Activated T-cell treated with anti-CD3 and anti-CD28 coated beads, Interleukin-2, amount 50 U/mL, for 1 hour (primary cell): ENCODE data around the gene CDK5.
"Not testable (repeated sequence)": the region's sequence is repeated elsewhere in the genome, so short reads cannot be mapped to it uniquely, and the experiment has no call there.

Experiments used
- DNase-seq: peaks from one replicate; pipeline ENCODE4 v3.0.0-alpha.2; 2020

Gene CDK5

DNA sequence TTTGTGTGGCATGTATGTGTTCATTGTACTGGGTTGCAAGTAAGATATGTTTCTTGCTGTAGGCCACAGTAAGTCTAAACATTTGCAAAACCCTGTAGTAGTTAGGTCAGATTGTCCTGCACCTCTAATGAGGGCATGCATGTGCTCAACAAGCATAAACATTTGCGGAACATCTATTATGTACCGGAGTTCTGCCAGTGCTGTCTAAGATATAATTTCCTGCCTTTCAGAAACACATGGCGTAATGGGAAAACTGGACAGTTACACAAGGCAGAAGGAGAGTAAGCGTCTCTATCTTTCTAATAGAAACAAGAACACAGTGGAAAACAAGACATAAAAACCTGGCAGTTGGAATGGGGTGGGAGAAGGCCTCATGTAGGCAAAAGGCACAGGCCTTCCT is 26.7 kb downstream of the CDK5 start:
- no peak for DNase-seq

DNA sequence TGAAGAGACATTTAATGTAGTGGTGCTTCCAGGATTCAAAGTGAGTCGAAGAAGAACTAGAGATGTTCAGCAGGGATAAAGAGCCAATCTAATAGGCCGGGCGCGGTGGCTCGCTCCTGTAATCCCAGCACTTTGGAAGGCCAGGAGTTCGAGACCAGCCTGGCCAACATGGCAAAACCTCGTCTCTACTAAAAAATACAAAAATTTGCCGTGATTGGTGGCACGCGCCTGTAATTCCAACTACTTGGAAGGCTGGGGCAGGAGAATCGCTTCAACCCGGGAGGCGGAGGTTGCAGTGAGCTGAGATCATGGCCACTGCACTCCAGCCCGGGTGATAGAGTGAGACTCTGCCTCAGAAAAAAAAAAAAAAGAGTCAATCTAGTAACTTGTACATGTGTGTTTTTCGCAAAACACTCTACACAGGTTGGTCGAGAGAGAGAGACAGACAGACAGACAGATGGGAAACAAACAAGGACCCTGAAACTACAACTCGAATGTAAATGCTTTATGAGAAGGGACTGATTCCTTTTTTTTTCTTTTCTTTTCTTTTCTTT is 28.7 kb downstream of the CDK5 start:
- no peak for DNase-seq

DNA sequence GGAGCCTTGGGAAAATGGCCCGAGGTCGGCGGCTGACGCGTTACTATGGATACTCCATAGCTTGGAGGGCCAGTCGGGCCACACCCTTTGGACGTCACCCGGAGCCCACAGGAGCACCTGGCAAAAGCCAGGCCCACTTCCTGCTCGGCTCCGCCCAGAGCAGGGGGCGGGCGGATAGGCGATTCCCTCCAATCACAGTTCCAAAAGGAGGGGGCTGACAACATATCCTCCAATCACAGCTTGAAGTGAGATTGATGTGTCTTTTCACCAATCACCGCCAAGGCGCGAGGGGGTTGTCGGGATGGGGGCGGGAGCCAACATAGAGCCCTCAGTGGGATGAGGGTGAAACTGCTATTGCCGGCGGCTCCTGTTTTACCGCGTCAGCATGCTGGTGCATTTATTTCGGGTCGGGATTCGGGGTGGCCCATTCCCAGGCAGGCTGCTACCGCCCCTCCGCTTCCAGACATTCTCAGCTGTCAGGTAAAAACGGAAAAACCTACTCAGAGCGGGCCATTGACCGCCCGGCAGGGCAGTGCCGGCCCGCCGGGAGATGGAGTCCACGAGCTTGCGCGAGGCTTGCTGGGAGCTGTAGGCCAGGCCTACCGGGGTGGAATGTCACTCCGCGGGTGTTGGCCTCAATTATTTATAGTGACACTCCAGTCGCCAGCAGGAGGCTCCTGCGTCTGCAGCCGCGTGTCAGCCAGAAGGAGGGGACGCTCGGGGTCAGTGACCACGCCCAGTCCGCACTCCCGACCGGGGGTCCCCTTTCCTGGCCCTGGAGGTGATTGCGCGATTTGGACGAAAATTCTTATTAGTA is 29.4 kb downstream of the CDK5 start, which contains the start of gene ABCB8:
Gene ABCB8, plus strand, starts transcription at position 320 of the 817 bp plus-strand sequence. Its CDS starts 66 bp downstream, at position 386.
- peak; percentile 97 for DNase-seq

DNA sequence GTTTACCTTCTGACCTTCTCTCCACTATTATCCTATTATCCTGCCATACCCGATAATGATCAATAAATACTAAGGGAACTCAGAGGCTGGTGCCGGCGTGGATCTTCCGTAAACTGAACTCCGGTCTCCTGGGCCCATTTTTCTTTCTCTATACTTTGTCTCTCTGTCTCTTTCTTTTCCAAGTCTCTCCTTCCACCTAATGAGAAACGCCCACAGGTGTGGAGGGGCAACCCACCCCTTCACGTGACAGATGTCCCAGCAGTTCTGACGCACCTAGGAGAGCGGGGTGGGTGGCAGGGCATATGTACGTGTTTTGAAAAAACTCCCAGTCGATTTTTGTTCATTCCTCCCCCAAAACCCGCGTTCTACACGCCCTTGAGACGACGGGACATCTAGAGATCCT is 30.0 kb downstream of the CDK5 start:
- DNase-seq, result not testable (repeated sequence)

DNA sequence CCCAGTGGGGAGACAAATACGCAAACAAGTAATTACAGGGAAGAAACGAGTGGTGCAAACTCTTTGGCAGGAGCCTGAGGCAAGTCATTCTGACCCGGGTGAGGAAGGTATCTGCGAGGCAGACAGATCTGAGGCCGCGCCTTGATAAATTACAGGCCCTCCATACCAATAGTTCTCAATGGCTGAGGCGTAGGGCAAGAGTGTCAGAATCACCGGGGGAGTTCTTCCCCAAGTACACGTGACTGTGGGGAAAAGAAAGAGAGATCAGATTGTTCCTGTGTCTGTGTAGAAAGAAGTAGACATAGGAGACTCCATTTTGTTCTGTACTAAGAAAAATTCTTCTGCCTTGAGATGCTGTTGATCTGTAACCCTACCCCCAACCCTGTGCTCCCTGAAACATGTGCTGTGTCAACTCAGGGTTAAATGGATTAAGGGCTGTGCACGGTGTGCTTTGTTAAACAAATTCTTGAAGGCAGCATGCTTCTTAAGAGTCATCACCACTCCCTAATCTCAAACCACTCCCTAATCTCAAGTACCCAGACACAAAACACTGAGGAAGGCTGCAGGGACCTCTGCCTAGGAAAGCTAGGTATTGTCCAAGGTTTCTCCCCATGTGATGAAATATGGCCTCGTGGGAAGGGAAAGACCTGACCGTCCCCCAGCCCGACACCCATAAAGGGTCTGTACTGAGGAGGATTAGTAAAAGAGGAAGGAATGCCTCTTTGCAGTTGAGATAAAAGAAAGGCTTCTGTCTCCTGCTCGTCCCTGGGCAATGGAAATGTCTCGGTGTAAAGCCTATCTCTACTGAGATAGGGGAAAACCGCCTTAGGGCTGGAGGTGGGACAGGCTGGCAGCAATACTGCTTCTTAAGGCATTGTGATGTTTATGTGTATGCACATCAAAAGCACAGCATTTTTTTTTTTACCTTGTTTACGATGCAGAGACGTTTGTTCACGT is 30.6 kb downstream of the CDK5 start:
- DNase-seq, result not testable (repeated sequence)

DNA sequence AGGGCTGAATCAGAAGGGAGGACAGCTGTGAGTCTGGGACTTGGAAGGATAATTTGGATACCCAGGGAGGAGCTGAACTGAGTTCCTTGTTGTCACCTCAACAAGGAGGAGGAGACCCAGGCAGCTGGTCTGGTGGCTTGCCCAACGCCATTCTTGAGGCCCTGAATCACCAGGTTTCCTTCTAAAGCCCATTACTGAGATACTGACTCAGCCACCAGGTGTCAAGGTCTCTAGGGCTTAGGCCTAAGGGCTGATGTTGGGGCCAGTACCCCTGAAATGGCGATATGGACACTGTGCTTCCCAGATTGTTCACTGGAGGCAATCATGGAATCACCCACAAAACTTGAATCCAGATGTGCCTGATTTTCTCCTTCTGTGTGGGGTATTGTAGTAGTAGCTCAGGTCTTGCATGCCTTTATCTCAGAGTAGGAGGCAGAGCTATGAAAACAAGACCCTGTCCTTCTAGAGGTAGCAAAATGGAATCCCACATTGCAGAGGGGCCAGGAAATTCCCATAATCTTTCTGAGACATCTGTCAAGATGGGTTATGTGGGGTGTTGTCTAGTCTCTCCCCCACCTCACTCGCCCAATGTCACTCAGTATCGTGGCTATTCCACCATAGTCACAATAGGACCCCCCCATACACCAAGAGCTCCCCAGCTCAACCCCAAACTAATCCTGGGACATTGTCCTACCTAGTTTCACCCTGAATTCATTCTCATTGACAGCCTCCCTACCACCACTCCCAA is 31.6 kb downstream of the CDK5 start:
- no peak for DNase-seq

DNA sequence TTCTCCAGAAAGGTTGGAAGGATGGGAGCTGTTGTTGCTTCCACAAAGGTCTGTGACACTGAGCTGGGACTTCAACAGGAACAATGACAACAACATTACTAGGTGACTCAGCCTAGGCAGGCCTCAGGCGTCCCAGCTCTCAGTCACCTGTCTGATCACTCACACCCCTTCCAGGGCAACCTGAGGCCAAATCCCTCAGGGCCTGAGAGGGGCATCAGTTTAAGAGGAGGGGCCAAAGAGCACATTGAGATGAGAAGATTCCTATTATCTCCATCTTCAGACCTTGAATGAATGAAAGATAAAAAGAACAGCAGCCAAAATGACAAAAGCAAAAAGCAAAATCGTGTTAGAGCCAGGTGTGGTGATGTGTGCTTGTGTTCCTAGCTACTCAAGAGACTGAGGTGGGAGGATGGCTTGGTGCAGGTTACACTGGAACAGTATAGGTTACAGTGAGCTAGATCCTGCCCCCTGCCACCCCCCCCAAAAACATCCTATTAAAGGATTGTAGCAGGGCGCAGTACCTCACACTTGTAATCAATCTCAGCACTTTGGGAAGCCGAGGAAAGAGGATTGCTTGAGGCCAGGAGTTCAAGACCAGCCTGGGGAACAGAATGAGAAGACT is 33.2 kb downstream of the CDK5 start, which contains the start of gene ATG9B:
Gene ATG9B, minus strand, starts transcription at position 60 of the 622 bp plus-strand sequence. CDS start 71 bp downstream, outside the sequence.
- DNase-seq, result no peak

DNA sequence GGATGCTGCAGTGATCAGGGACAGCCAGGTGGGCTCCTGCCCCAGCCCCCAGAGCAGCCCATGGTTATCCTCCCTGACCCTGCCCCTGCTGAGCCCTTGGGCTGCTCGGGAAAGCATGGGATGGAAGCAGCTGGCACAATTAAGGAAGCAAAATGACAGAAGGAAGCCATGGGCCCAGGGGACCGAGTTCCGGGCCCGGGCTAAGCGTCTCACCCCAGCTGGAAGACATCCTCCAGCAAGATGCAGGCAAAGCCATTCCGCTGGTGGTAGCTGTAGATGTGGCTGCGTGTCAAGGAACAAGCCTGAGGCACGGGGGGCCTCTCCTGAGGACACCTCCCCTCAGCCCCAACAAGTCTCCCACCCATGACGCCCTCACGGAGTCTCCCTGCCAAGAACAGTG is 34.5 kb downstream of the CDK5 start:
- no peak for DNase-seq

DNA sequence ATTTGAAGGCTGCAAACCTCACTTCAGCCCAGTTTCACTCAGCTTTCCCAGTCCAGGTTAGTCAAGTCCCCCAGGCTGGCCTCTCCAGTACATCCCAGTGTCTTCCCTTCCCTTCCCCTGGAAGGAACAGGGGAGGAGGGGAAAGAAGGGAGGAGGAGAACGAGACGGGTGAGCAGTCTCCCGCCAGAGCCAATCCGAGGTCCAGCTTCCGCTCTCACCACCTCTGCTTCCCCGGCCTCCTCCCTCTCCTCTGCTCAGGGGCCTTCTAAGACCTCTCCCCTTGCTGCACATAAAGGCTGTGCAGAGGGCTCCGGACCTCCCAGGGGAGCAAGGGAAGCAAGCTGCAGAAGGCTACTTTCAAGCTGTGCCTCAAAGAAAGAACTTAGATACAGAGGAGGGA is 37.5 kb downstream of the CDK5 start:
- no peak for DNase-seq

DNA sequence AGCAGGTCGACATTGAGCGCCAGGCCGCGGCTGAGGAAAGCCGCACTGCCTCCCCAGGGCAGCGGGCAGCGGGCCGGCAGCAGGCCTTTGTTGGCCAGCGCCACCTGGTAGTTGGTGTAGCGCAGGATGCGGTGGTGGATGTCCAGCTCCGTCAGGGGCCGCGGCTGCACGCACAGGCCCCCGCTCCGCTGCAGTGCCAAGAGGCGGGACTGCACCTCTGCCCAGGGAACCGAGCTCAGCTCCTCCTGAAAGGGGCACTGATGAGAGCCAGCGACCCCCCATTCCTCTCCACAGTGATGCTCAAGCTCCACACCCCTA is 38.6 kb downstream of the CDK5 start:
- DNase-seq, result no peak

DNA sequence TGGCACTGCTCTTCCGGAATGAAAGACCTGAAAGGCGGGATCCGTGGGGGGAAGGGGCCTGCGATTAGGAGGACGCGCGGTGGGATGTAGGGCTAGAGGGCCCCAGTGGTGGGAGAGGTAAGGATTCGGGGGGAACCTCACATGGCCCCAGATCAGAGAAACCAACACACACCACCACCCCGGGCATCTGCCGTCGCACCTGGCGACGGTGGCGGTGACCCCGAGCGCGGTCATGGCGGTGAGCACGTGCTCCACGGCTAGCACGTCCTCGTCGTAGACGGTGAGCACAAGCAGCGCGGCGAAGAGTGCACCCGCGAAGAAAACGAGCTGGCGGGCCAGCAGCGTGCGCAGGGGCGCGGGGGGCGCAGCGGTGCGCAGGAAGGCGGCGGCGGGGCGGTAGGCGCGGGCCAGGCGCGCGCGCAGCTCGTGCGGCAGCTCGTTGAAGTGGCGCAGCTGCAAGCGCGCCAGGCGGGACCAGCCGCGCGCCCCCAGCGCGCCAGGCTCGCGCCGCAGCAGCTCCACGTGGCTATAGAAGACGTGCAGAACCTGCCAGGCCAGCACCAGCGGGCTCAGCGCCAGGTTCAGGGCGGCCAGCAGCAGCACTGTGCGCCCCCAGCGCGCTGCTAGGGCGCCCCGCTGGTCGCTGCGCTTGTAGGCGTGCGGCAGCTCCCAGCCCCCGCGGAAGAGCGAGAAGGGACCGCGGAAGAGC is 39.1 kb downstream of the CDK5 start:
- peak; percentile 64 for DNase-seq

DNA sequence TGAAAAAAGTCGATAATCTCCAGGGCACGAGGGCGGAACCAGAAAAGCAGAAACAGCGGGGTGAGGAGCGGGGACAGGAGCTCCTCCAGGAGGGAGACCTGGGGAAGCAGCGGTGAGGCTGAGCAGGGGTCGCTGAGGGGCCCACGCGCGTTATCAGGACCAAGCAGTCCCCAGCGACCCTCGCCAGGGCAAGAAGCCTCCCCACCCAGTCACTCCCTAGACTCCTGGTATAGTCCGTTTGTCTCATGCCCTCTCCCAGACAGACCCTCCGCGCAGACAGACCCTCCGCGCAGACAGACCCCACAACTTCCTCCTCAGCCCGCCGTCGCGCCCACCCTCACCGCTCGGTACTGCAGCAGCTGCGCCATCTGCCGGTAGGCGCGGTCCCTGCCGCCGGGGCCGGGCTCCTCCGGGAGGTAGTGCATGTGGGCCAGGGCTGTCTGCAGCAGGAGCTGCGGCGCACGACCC is 39.7 kb downstream of the CDK5 start:
- DNase-seq, result peak; percentile 88

DNA sequence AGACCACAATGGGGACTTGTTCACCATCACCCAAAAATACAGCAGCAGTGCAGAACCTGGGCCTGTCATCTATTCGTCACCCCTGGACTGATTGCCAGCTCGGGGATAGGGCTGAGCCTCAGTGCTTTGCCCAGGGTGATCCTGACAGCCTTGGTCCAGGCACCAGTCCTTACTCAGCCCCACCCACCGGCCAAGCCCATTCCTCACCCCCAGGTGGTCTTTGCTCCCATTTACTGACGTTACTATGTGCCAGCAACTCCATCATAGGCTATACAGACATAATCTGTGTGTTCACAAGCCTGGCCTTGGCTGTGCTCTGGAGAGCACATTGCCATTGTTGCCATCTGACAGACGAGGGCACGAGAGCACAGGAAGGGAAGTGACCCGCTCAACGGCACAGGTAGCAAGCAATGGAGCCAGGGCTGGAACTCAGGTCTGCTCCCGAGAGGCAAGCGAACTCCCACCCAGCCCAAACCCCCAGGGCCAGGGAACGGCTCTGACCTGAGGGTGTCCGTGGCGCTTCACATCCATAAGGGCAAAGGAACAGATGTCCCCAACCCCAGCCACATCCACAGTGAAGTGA is 40.2 kb downstream of the CDK5 start:
- no peak for DNase-seq

DNA sequence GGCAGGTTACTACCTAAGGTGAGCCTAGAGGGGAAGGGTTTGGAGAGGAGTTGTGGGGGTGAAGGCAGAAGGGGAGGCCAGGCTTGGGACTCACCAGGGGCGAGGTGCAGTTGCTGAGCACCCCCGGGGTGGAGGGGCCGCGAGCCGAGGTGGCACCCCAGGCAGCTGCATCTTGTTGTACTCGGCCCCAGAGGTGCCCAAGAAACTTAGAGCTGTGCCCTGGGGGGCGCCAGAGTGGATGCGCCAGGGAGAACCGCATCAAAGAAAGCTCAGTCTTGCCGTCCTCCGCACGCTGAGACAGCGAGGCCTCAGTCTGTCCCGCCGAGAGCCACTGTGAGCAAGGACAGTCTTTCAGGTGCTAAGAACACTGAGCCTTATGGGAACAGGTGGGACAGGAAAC is 40.8 kb downstream of the CDK5 start:
- DNase-seq, result no peak

DNA sequence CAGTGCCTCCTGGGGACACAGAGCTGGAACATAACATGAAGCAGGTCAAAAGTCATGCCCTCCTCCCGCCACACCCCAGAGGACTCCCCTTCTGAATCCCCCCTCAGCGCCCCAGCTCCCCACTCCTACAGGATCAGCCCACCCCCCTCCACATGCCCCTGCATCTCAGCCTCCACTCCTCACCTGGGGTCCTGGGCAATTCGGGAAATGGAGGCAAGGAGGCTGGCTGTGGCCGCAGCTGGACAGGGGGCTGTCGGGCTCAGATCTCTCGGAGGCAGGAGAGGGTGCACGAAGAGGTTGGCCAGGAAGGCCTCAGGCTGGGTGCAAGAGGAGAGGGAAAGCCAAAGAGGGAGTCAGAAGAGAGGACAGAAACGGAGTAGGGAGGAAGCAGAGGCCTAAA is 41.2 kb downstream of the CDK5 start:
- DNase-seq, result no peak

DNA sequence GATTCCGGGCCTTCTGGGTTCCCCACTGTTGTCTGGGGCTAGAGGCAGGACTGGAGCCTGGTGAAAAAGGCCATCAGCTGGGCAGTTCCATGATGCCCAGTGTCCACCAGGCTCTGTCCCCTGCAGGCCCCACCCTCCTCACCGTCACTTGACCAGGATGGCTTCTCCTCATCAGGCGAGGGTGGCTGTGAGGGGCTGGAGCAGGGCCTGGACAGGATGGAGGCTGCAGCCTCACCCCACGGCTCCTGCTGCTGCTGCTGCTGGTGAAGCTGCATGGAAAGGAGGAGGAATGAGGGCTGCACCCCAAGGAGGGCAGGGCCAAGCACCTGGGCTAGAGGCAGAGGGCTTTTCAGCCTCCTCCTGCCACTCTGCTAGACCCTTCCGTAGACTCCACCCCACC is 41.7 kb downstream of the CDK5 start:
- no peak for DNase-seq

DNA sequence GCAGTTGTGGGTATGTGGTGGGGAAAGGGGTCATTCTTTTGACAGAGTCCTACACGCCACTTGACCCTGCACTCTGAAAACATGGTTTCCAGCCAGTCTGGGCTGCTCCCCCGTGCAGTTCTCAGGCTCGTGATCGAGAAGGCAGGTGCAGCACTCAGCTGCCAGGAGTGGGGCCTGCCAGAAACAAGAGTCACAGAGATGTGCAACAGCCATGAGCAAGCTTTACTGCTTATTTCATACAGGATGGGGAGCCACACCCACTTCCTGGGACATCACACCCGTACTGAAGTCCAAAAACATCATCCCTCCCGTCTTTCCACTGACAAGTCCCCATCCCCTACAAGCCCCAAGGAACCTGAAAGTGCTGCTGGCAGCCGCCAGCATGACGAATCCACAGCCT is 42.7 kb downstream of the CDK5 start:
- no peak for DNase-seq

DNA sequence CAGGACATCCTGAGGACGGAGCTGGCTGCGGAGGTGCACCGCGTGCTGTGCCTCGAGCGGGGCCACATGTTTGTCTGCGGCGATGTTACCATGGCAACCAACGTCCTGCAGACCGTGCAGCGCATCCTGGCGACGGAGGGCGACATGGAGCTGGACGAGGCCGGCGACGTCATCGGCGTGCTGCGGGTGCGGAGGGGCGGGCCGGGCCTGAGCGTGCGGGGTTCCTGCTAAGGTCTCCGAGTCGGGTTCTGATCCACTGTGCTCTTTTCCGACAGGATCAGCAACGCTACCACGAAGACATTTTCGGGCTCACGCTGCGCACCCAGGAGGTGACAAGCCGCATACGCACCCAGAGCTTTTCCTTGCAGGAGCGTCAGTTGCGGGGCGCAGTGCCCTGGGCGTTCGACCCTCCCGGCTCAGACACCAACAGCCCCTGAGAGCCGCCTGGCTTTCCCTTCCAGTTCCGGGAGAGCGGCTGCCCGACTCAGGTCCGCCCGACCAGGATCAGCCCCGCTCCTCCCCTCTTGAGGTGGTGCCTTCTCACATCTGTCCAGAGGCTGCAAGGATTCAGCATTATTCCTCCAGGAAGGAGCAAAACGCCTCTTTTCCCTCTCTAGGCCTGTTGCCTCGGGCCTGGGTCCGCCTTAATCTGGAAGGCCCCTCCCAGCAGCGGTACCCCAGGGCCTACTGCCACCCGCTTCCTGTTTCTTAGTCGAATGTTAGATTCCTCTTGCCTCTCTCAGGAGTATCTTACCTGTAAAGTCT is 43.8 kb downstream of the CDK5 start:
- DNase-seq, result peak; percentile 86

DNA sequence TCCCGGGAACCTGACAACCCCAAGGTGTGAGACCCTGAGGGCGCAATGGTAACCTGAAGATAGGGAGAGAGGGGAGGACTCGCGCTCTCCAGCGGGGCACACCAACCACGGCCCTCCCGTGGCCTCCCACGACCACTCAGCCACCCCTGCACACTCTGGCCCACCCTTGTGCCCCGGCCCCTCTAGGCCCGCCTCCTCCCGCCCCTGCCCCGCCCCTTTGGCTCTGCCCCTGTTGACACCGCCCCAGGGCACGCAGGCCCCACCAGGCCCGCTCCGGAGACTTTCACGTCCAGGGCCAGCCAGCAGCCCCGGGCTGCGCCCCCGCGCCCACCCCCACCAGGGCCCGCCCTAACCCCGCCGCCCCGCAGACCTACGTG is 44.4 kb downstream of the CDK5 start:
- no peak for DNase-seq

DNA sequence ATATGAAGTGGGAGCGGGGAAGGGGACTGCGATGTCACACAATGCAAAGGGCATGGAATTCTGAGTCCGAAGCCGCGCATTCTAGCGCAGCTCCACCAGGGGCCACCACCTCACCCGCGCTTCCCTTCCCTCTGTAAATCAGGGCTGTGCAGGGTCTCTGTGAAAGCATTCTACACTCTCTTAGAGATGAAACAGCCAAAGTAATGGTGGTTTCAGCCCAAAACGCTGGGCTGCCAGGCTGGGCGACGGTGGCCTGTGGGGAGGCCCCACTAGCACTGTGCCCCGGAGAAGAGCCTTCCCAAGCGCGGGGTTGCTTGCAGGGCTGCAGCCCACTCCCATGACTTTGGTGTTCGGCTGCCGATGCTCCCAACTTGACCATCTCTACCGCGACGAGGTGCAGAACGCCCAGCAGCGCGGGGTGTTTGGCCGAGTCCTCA is 44.8 kb downstream of the CDK5 start:
- no peak for DNase-seq
